D341Med (cell line): ENCODE results near the gene AP2S1.
"Not testable (repeated sequence)": the region's sequence is repeated elsewhere in the genome, so short reads cannot be mapped to it uniquely, and the experiment has no call there.

Experiments
- DNase-seq: peaks from one replicate; pipeline ENCODE4 v3.0.0; 2012; ENCODE audit warnings: low spot score

AP2S1 gene

DNA sequence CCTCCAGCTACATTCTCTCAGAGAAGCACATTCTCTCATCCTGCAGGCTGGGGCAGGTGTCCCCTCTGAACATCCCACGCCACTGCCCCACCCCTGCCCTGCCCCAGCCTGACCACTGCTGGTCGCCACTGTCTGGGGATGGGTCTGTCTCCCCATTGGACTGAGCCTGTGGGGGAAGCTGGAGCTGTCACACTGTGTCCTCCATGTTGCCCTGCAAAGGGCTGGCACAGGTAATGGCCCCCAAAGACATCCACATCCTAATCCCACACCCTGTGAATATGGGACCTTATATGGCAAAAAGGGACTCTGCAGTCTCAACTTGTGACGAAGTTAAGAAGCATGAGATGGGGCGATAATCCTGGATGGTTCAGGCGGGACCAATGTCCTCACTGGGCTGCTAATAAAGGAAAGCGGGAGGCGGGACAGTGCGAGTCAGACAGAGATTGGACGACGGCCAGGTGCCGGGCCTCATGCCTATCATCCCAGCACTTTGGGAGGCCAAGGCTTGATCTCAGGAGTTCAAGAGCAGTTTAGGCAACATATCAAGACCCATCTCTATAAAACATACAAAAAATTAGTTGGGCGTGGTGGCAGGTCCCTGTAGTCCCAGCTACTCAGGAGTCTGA is 9.1 kb downstream of the AP2S1 start:
- peak; percentile 30 for DNase-seq

DNA sequence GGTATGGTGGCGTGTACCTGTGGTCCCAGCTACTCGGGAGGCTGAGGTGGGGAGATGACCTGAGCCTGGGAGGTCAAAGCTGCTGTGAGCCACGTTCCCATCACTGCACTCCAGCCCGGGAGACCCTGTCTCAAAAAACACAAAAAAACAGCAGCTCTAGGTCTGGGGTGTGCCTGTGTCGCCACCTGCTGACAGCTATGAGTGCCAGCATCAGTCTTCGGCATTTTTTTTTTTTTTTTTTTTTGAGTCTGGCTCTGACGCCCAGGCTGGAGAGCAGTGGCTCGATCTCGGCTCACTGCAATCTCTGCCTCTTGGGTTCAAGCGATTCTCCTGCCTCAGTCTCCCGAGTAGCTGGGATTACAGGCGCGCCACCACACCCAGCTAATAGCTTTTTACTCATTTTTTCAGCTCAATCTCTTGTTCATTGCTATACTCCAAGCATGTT is 10.1 kb downstream of the AP2S1 start:
- DNase-seq: peak; percentile 77

DNA sequence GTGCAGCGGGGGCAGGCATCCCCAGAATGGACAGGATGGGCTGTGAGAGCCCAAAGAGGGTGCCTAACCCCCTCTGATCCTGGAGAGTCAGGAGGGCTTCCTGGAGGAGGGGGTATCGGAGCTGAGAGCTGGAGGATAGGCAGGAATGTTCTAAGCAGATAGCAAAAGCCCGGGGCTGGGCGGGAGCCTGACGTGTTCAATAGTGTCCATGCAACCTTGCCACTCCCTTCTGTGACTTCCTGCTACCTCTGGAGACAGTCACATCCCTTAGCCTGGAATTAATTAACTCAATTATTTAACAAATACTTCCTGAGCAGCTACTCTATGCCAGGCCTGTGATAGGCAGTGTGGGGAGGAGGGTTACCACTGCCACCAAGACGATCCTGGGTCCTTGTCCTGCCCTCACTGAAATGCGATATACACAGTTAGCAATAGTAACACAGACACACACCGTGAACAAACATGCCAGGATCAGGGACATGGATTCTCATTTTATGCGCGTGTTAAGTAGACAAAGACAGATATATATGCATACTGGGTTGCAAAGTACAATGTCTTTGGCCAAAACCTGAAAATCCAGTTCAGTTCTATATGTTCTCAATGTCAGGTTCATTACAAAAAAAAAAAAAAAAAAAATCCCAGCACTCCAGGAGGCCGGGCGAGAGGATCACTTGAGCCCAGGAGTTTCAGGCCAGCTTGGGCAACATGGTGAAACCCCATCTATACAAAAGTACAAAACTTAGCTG is 10.7 kb downstream of the AP2S1 start:
- peak; percentile 22 for DNase-seq

GRCh38 chr19:46838160-46838559 is 12.5 kb downstream of the AP2S1 start:
- DNase-seq: peak; percentile 8

GRCh38 chr19:46834984-46835383 is 15.7 kb downstream of the AP2S1 start:
- no peak for DNase-seq

- DNase-seq: no peak
Measured at GRCh38 chr19:46834121-46834520, 16.5 kb downstream of the AP2S1 start.

DNA sequence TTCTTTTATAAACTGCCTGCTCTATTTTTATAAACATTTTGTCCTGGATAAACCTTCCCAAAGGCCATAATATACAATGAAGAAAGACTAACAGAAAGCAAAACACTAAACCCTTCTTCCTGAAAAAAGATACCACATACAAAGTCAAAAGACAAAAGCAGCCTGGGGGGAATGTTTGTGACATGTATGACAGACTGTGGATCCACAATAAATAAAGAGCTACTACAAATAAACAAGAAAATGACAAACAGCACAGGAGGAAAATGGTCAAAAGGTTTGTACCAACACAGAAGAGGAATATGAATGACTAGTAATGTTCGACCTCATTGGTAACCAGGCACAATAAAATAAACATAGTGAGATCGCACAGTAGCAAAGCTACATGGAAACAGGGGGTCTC is 19.8 kb downstream of the AP2S1 start:
- DNase-seq: no peak

GRCh38 chr19:46828484-46828883 is 22.2 kb downstream of the AP2S1 start:
- no peak for DNase-seq

DNA sequence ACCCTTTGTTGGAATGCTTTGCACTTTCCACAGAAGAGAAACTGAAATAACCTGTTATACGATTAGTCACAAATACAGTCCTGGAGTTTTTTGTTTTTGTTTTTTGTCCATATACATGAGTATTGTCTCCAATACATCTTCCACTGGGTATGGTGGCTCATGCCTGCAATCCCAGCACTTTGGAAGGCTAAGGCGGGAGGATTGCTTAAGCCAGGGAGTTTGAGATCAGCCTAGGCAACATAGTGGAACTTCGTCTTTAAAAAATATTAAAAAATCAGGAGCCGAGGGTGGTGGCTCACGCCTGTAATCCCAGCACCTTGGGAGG is 25.0 kb downstream of the AP2S1 start:
- DNase-seq: no peak

DNA sequence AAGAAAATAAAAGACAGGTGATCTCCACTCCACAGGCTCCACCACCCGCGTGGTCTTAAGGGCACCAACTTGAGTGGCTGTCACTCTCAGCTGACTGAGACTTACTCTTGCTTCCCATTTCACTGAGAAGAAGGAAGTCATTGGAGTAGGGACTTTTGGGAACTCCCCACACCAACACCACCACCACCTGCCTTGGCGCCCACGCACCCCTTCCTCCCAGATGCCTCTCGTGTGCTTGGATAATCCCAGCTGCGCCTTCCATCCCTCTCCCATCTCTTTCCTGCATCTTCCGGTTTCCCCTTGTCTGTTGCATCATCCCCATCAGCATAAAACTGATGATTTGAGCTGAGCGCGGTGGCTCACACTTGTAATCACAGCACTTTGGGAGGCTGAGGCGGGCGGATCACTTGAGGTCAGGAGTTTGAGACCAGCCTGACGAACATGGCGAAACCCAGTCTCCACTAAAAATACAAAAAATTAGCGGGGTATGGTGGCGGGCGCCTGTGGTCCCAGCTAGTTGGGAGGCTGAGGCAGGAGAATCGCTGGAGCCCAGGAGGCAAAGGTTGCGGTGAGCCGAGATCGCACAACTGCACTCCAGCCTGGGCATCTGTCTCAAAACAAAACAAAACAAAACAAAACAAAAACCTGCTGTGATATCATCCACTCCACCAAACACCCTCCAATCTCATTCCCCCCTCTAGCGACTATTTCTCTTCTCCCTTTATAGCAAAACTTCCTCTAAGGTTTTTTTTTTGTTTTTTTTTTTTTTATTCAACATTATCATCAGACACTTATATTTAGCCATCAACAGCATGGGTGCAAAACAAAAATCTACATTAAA is 25.5 kb downstream of the AP2S1 start:
- DNase-seq: no peak

DNA sequence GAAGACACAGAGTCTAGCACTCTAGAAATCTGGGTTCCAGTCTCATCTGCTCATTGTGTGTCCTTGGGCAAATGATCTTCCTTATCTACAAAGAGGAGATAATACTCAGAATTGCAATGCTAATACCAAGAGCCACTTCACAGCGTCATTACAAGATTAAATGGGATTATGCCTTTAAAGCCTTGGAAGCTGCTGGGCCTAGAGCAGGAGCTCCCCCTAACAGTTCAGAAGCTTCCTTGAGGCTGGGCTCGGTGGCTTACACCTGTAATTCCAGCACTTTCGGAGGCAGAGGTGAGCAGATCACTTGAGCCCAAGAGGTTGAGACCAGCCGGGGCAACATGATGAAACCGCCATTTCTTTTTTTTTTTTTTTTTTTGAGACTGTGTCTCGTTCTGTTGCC is 27.6 kb downstream of the AP2S1 start:
- DNase-seq: peak; percentile 81

- DNase-seq: not testable (repeated sequence)
Measured at GRCh38 chr19:46822410-46822787, 28.2 kb downstream of the AP2S1 start.

- peak; percentile 14 for DNase-seq
Measured at GRCh38 chr19:46821512-46822409, 28.9 kb downstream of the AP2S1 start.

DNA sequence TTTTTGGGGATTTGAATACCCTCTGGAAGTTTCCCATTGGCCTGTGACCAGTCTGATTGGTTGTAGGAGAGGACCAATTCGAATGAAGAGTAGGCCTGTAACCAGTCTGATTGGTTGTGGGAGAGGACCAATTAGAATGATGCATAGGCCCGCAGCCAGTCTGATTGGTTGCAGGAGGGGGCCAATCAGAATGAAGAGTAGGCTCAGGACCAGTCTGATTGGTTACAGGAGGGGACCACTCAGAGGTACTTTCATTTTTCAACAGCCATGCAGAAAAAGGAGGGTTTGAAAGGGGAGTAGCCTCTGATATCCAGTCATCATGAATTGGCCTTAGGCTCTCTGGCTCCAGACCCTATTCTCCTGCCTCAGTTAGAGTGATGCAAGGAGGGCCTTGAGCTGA is 31.8 kb downstream of the AP2S1 start:
- no peak for DNase-seq

DNA sequence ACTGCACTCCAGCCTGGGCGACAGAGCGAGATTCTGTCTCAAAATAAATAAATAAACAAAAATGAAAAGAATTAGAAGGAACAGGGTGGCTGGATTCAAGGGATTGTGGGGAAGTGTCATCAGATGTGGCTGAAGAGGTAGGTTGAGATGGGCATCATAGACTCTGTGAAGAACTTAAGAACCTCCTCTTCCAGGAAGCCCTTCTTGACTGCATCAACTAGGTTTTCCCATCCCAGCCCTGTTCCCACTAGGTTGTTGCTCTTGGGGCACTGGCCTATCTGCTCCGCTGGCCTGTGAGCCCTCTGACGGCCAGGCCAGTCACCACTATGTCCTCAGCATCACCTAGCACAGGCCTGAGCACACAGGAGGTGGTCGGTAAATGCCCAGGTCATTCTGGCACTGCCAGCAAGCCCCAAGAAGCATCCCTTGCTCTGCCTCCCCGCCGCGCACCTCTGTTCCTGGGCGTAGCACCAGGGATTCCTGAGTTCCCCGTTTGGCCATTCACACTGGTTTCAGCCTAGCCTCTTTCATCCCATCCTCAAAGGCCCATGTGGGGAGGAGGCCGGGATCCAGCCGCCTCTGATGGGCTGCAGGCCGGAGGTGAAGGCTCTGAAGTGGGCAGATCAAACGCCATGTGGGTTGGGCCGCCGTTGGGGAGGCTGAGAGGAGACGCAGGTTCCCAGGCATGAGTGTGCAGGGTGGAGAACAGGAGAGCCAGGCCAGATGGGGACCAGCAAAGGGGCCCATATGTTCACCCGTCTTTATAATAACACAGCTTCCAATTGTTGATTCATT is 34.6 kb downstream of the AP2S1 start:
- no peak for DNase-seq

DNA sequence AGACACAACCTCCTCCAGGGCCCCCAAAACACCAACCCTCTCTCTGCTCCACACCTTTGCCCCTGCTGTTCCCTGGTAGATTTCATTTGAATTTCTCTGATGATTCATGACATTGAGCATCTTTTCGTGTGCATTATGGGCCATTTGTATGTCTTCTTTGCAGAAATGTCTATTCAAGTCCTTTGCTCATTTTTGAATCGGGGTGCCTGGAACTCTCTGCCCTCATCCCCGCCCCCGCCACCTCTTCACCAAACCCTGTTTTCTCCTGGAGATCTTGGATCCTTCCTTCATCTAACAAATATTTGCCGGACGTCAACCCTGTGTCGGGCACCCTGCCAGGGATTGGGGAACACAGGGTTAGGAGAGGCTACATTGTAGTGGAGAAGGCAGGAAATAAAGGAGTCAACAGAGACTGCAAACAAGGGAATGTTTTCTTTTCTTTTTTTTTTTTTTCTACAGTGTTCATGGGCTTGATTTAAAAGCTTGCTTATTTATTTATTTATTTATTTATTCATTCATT is 36.7 kb downstream of the AP2S1 start:
- no peak for DNase-seq

GRCh38 chr19:46812977-46813838 is 37.4 kb downstream of the AP2S1 start:
- no peak for DNase-seq

GRCh38 chr19:46809534-46810272 is 40.9 kb downstream of the AP2S1 start:
- no peak for DNase-seq

DNA sequence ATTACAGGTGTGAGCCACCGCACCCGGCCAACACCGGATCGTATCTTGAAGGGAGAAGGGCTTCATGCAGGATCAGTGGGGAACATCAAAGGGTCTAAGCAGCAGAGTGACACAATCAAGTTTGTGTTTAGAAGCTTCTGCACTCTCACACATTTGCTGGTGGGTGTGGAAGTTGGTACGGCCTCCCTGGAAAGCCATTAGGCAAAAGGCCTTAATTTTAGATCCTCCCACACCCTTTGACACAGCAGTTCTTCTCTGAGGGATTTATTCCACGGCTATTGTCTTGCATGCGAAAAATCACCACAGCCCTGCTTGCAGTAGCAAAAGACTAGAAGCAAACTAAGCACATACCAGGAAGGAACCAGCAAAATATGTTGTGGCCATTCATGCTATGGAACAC is 44.0 kb downstream of the AP2S1 start:
- DNase-seq: no peak
